Stimulated activated CD8-positive, alpha-beta memory T cell treated with anti-CD3 and anti-CD28 coated beads, Interleukin-2, amount 100 ng/mL, for 1 hour (primary cell): ENCODE measurements around the gene SLC25A34.
"Not testable (repeated sequence)": the region's sequence is repeated elsewhere in the genome, so short reads cannot be mapped to it uniquely, and the experiment has no call there.

Source experiments
- DNase-seq, 2 donors: peaks; one replicate each; pipeline ENCODE4 v3.0.0-alpha.2; 2020; ENCODE audit warnings: low read depth in 2 of 2

SLC25A34 gene

DNA sequence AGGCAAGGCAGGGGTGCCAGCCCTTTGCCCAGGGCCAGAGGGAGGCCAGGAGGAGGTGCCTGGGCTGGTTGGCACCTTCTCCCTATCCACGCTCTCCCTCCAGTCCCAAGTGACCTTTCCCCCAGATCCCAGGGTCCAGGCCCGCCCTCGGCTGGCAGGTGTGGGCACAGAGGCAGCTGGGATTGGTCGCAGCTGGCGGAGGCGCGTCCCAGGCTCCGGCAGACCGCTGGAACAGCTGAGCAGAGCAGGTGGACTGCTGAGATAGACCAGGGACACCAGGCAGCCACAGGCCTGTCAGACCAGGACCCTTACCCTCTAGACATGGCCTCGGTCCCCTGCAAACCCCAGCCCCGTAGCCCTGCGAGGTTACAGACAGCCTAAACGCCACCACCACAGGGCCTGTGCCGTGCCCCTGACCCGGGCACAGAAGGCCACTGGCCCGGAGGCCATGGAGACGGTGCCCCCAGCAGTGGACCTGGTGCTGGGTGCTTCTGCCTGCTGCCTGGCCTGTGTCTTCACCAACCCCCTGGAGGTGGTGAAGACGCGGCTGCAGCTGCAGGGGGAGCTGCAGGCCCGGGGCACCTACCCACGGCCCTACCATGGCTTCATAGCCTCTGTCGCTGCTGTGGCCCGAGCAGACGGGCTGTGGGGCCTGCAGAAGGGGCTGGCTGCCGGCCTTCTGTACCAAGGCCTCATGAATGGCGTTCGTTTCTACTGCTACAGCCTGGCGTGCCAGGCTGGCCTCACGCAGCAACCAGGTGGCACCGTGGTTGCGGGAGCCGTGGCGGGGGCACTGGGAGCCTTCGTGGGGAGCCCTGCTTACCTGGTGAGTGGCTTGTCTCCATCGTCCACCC lies at the start of gene SLC25A34:
SLC25A34 (plus strand) TSS at position 221 of the 854 bp plus-strand sequence; CDS start at position 449, 228 bp downstream.
- DNase-seq = no peak

DNA sequence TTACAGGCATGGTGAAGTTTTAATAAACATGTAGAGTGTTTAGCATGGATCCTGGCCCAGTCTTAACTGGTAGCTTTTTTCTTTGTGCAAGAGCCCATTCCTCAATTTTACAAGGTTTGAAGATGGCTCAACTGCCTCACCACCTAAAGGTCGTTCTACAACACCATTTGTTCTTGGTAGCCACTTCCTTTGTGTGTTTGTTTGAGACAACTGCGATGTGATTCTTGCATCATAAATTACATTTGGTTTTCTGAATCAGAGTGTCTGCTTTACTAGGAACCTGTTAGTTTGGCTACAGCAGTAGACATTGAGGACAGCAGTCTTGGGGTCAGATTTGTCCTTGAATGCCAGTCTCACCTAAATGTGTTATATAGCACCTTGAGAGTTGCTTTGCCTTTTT lies 48.6 kb upstream of the SLC25A34 start:
- DNase-seq = no peak

GRCh38 chr1:15690317-15690716 lies 45.7 kb upstream of the SLC25A34 start:
- no peak for DNase-seq

DNA sequence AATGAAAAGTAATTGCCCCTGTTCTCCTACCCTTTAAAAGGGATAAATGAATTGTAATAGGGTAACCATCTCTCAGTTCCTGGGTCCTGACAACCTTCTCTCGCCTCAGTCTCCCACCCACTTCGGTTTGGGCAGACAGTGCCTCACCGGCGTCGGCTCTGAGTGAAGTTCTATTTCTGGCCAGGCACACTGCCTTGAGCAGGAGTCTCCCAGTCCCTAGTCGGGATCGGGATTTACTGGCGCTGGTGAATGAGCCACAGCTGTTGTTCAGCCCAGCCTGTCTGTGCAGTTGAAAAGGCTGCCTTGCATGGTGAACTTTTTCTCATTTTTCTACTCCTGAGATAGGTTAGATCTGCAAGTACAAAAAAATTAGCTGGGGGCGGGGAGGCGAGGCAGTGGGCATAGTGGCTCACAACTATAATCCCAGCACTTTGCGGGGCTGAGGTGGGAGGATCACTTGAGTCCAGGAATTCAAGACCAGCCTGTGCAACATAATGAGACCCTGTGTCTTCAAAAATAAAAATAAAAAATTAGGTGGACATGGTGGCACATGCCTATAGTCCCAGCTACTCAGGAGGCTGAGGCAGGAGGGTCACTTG lies 44.5 kb upstream of the SLC25A34 start:
- DNase-seq = no peak

GRCh38 chr1:15692121-15692682 lies 43.9 kb upstream of the SLC25A34 start:
- no peak for DNase-seq

- DNase-seq = no peak
These were observed 42.7 kb upstream of the SLC25A34 start for GRCh38 chr1:15693371-15693770.

DNA sequence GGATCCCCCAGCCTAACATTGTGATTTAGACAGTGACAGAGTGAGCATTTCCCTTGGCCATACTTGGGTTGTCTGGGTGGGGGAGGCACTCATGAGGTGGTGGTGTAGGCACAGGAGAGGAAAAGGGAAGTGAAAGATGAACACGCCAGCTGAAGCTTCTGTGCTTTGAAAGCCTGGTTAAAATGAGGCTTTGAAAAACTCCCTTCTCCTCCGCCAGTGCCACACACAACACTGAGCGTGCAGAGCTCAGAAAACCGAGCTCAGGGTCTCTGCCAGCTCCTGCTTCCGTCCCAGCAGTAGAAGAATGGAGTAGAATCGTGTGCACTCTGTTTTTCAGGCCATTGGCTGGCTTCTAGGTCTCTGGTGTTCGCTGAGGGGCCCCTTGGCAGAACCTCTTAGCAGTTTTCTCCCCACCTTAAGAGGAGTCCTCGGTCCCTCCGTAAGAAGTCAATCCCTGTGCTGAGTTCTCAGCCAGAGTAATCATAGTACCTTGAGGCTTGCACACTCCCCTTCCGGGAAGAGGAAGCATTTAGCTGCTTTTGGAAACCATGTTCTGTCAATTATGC lies 39.0 kb upstream of the SLC25A34 start:
- DNase-seq = no peak

- DNase-seq = no peak
These were observed 37.9 kb upstream of the SLC25A34 start for GRCh38 chr1:15698201-15698600.

- DNase-seq = not testable (repeated sequence)
These were observed 36.7 kb upstream of the SLC25A34 start for GRCh38 chr1:15699321-15699720.

- DNase-seq = no peak
These were observed 35.5 kb upstream of the SLC25A34 start for GRCh38 chr1:15700508-15700907.

DNA sequence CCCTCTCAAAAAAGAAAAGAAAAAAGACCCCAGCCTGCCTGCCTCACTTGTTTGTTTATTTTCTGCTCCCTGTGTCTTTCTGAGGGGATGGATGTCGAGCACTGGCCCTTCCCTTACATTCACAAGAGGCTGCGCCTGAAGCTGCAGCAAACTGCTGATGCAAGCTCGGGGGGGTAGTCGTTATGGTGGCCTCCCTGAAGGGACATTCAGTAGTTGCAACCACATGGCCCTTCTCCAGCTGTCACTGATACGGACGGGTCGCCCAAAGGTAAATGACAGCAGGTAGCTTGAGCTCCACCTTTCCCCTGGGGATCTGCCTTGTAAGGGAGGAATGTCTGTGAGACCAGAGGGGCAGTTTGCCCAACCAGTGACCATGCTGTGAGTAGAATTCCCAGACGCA lies 34.3 kb upstream of the SLC25A34 start:
- DNase-seq = no peak

- DNase-seq = no peak
These were observed 33.1 kb upstream of the SLC25A34 start for GRCh38 chr1:15702722-15703550.

GRCh38 chr1:15703562-15703961 lies 32.5 kb upstream of the SLC25A34 start:
- DNase-seq = no peak

DNA sequence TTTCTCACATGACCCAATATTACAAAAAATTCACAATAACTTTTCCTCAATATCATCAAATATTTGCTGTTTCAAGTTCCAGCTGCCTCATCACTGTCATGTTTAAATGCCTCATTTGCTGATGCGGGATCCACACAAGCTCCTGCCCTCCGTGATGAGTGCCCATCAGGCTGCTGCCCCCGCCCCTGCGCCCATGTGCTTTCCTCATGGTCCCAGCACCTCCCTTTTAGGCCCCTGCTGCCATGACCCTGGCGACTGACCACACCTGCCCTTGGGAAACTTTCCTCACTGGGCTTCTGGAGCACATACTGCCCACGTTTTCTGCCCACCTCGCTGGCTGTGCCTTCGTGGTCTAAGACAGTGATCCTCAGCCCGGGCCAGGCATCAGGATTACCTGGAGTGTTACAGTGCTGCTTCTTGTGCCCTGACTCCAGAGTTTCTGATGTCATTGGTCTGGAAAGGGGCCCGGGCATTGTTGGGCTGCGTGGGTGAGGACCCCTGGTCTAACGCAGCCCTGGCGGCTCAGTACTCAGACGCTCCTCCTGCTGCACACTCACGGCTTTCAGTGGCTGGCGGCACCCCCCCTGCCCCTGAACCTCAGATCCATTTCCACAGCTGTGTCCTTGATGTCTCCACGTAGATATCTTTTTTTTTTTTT lies 31.4 kb upstream of the SLC25A34 start:
- DNase-seq = no peak

DNA sequence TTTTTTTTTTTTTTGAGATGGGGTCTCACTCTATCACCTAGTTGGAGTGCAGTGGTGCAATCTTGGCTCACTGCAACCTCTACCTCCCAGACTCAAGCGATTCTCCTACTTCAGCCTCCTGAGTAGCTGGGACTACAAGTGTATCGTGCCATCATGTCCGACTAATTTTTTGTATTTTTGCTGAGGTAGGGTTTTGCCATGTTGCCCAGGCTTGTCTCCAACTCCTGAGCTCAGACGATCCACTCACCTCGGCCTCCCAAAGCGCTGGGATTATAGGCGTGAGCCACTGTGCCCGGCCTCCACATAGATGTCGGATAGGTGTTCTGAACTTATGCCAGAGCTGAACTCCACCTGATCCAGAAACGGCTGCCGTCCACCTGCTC lies 30.9 kb upstream of the SLC25A34 start:
- DNase-seq = no peak

DNA sequence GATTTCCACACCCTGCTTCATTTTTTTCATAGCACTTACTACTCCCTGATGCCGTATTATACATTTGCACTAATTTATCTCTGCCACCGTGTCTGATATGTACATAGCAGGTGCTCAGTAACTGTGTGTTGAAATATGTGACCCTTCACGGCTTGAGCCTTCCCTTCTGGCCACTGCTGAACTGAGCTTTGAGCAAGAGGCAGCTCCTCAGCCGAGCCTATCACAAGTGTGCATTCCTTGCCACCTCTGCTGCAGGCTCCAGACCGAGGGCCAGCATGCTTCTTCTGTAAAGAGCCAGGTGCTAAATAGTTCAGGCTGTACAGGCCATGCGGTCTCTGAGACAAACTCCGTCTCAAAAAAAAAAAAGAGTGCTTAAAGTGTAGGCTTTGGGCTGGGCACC lies 29.3 kb upstream of the SLC25A34 start:
- DNase-seq = no peak

GRCh38 chr1:15707239-15707925 lies 28.7 kb upstream of the SLC25A34 start:
- DNase-seq = no peak

DNA sequence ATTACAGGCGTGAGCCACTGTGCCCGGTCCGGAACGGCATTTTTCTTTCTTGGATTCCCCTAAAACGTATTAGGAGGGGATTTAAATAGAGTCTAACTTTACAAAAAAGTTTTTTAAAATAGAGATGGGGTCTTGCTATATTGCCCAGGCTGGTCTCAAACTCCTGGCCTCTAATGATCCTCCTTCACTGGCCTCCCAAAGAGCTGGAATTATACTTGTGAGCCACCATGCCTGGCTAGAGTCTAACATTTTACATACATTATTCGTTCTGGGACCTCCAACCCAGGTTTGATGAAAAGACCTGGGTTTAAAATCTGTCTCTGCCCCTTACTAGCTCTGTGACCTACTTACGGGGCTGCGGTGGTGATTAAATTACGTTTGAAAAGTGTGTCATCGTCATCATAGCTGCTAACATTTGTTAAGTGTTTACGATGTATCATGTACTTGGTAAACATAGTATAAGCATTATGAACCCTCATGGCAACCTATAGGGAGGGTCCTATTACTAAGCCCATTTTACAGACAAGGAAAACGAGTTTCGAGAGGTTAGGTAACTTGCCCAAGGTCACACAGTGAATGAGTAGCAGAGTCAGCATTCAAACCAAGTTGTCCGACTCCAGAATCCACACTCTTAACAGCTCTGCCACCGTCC lies 27.4 kb upstream of the SLC25A34 start:
- DNase-seq = no peak

- DNase-seq = no peak
These were observed 26.8 kb upstream of the SLC25A34 start for GRCh38 chr1:15709226-15709625.

DNA sequence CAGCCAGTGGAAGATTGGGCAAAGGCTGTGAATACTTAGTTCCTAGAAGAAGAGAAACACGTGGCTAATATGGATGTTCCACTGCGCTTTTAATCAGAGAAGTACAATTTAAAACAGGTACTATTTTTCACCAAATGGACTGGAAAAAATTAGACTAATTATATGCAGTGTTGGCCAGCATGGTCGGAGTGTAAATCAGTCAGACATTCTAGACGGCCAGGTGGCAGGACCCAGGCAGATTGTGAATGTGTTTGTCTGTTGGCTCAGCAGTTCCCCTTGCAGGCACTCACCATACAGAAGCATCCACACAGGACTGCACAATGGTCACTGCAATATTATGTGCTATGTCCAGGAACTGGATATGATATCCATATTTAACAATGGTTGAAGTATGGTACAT lies 23.9 kb upstream of the SLC25A34 start:
- no peak for DNase-seq
